ENCODE data around the gene EGFL8. TPM values are rescaled to one million over a fixed set of nuclear protein-coding genes. Genes with fewer than 3 reads are reported as not detected.

The EGFL8 gene
- total RNA-seq, 1 donor from 2014 or later, result 31.3 TPM

DNA sequence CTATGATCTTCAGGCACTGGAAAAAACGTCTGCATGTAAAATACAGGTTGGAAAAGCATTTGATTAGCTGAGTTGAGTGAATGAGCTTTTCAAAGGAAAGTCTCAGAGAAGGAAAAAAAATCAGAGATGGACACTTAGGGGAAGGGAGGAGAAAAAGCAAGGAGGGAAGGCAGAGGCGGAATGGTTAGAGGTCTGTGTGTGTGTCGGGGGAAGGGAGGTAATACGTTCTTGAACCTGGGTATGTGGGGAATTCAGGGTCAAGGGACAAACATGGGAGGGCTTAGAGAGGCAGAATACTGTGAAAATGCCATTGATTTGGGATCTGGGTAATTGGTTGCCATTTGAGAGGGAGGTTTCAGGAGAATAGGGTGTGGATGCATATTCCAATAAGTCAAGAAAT lies 17.7 kb upstream of the EGFL8 start:
- DNase-seq, result no peak

DNA sequence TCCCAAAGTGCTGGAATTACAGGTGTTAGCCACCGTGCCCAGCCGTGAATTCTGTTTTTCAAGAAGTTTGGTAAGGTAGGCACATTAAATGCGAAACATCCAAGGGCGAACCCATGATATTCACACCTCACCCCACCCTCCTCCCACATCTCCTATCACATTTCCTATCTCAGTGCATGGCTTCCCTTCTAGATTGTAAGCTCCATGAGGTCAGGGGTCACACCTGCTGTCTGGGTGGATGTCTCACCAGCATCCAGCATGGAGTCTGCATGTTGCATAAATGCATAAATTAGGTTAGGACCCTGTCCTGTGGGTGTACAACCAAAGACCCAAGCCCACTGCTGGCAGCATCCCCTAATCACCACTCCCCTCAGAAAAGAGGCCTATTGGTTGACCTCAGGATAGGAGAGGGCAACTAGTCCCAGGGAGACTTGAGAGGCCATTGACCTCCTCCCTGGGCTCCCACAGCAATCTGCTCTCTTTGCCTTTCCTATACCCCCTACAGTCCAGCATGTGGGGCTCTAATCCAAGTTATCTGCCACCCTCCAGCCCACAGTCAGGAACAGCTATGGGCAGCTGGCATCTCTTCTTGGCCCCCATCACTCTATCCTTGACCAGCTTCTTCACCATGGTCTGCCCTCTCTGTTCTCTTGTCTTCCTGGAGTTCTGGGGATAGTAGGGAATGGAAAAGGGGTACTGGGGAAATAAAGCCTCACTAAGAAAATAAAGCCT lies 16.8 kb upstream of the EGFL8 start:
- no peak for DNase-seq

GRCh38 chr6:32148289-32149091 lies 15.9 kb upstream of the EGFL8 start:
- peak; percentile 79 for DNase-seq

DNA sequence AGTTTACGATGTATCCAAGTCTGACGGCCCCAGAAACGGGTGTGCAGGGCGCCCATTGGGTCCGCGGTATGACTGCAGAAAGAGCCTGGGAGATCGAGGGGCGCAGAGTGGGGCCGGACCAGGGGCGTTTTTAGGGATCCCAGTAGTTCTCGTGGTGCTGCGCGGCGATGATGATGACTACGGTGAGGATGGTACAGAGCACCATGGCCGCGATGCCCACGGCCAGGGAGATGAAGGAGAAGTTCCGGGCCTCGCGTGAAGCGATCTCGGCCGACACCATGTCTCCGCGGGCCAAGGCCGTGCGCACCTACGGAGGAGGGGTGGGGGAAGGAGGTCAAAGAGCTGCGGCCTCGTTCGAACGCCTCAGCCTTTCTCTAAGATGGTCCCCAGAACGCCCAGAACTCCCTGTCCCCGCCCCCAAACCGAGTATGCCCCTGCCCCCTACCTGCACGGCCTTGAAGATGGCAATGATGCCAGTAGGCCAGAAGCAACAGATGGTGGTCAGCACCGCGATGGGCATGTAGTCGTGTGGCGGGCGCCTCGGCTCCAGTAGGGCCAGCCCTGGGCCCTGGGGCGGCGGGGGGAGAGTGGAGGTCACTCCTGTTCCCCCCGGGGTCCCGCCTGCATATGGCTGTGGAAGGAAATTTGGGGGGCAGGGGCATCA lies 15.2 kb upstream of the EGFL8 start:
- no peak for DNase-seq

- no peak for DNase-seq
Observed at GRCh38 chr6:32149932-32150870, 14.2 kb upstream of the EGFL8 start.

- no peak for DNase-seq
Observed at GRCh38 chr6:32151181-32151862, 13.1 kb upstream of the EGFL8 start.

- DNase-seq, result peak; percentile 41
Observed at GRCh38 chr6:32151863-32152768, 12.3 kb upstream of the EGFL8 start, which contains the start of gene PRRT1. PRRT1 (minus strand) TSS chr6:32151939; CDS start chr6:32151827, 112 bp downstream.

GRCh38 chr6:32152769-32153563 lies 11.4 kb upstream of the EGFL8 start:
- peak; percentile 52 for DNase-seq

- DNase-seq, result peak; percentile 98
Observed at GRCh38 chr6:32153564-32154513, 10.6 kb upstream of the EGFL8 start, which contains the start of gene PPT2. PPT2 (plus strand) TSS chr6:32154141; CDS start chr6:32154595, 454 bp downstream.

DNA sequence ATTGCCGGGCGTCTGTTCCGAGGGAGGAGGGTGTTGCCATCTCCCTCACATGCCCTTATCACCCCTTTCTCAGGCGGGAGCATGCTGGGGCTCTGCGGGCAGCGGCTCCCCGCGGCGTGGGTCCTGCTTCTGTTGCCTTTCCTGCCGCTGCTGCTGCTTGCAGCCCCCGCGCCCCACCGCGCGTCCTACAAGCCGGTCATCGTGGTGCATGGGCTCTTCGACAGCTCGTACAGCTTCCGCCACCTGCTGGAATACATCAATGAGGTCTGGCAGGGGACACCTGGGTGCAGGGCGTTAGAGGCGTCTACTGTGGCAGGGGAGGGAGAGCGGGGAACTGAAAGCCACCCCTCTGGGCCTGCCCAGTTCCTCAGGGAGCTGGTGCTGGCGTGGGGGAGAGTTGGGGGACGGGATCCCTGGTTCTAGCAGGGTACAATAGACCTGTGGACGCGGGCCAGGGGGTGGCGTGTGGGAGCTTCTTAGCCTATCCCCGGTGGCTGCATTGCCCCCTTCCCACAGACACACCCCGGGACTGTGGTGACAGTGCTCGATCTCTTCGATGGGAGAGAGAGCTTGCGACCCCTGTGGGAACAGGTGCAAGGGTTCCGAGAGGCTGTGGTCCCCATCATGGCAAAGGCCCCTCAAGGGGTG lies 9.8 kb upstream of the EGFL8 start:
- peak; percentile 90 for DNase-seq

DNA sequence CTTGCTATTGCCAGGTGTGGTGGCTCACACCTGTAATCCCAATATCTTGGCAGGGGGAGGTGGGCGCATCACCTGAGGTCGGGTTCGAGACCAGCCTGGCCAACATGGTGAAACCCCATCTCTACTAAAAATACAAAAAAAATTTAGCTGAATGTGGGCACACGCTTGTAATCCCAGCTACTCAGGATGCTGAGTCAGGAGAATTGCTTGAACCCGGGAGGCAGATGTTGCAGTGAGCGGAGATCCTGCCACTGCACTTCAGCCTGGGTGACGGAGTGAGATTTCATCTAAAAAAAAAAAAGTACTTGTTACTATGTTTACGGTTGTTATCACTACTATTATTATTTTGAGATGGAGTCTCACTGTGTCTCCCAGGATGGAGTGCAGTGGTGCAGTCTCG lies 7.5 kb upstream of the EGFL8 start:
- DNase-seq, result no peak

DNA sequence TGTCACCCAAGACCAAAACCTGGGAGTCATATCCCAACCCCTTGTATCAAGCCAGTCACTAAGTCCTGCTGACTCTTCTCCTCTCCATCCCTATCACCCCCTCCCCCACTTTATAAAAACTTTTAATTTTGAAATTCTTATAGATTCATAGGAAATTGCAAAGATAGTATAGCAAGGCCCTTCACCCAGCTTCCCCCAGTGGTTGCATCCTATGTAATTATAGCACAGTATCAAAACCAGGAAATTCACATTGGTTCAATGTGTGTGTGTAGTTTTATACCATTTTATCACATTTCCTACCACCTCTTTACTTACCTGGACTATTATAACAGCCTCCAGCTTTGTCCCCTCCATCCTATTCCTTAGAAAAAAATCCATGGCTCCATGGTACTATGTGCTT lies 6.3 kb upstream of the EGFL8 start:
- no peak for DNase-seq

GRCh38 chr6:32163559-32164258 lies 686 bp upstream of the EGFL8 start:
- peak; percentile 28 for DNase-seq

- DNase-seq, result no peak
Observed at GRCh38 chr6:32166411-32167061, 2.1 kb downstream of the EGFL8 start.

DNA sequence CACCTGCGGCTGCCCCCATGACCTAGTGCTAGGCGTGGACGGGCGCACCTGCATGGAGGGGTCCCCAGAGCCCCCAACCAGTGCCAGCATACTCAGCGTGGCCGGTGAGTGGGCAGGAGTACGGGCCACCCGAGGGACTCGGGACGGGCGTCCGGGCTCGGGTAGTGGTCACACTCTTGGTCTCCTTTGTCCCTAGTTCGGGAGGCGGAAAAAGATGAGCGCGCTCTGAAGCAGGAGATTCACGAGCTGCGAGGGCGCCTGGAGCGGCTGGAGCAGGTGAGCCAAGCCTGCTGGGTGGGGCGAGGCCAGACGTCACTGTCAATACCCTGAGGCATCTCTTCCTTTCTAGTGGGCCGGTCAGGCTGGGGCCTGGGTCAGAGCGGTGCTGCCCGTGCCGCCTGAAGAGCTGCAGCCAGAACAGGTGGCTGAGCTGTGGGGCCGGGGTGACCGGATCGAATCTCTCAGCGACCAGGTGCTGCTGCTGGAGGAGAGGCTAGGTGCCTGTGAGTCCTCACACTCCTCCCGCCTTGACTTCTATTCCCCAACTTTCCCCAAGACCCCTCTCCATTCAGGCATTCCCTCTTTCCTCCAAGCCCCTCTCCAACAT lies 2.9 kb downstream of the EGFL8 start:
- DNase-seq, result peak; percentile 18

Data from tongue (tissue), 2 donors.